ENCODE results near the gene CMTM7. TPM values are rescaled to one million over a fixed set of nuclear protein-coding genes. Genes with fewer than 3 reads are reported as not detected.

Gene CMTM7
- total RNA-seq, 1 donor from 2014 or later = 2.9 TPM

- TF ChIP-seq CTCF (IDR thresholded peaks at IDR 0.05; ENCODE audit: borderline replicate concordance) = no peak
- Histone ChIP-seq H3K27ac (replicated peaks) (no peak overlapping the region), H3K9me3 (replicated peaks) (peaks cover 5% of the 10 kb centered on the region), H3K27me3 (ENCODE audit: low read depth) (no peaks in the 10 kb centered on the region), H3K4me1 (peaks cover 44% of the 10 kb centered on the region), H3K36me3 (no peaks in the 10 kb centered on the region), H3K4me3 (no peak overlapping the region)
- DNase-seq = no peak
- intact Hi-C loops (cut with micrococcal nuclease) = no loop called here
These were observed 31.9 kb downstream of the CMTM7 start for GRCh38 chr3:32423534-32423933.

- Histone ChIP-seq H3K27ac (replicated peaks) (no peak overlapping the region), H3K36me3 (no peaks in the 10 kb centered on the region), H3K4me1 (peaks cover 44% of the 10 kb centered on the region), H3K4me3 (no peak overlapping the region), H3K27me3 (ENCODE audit: low read depth) (no peaks in the 10 kb centered on the region), H3K9me3 (replicated peaks) (peaks cover 4% of the 10 kb centered on the region)
- TF ChIP-seq CTCF (IDR thresholded peaks at IDR 0.05; ENCODE audit: borderline replicate concordance) = no peak
- DNase-seq = no peak
- intact Hi-C loops (cut with micrococcal nuclease) = no loop called here
These were observed 32.4 kb downstream of the CMTM7 start for GRCh38 chr3:32423956-32424557.

- H3K4me1 ChIP-seq = peaks cover 39% of the 10 kb centered on the region
- intact Hi-C loops (cut with micrococcal nuclease) = no loop called here
- no peak overlapping the region for H3K4me3 ChIP-seq
- H3K36me3 ChIP-seq = no peaks in the 10 kb centered on the region
- TF ChIP-seq CTCF (IDR thresholded peaks at IDR 0.05; ENCODE audit: borderline replicate concordance) = no peak
- H3K9me3 ChIP-seq (replicated peaks) = no peaks in the 10 kb centered on the region
- H3K27ac ChIP-seq (replicated peaks) = no peak overlapping the region
- no peak for DNase-seq
- H3K27me3 ChIP-seq (ENCODE audit: low read depth) = no peaks in the 10 kb centered on the region
These were observed 33.1 kb downstream of the CMTM7 start for GRCh38 chr3:32424581-32425250.

- no peak for DNase-seq
- Histone ChIP-seq H3K4me3 (no peak overlapping the region), H3K9me3 (replicated peaks) (no peaks in the 10 kb centered on the region), H3K36me3 (no peaks in the 10 kb centered on the region), H3K4me1 (peaks cover 2% of the 10 kb centered on the region), H3K27ac (replicated peaks) (no peak overlapping the region), H3K27me3 (ENCODE audit: low read depth) (no peaks in the 10 kb centered on the region)
- TF ChIP-seq CTCF (IDR thresholded peaks at IDR 0.05; ENCODE audit: borderline replicate concordance) = no peak
- intact Hi-C loops (cut with micrococcal nuclease) = no loop called here
These were observed 36.7 kb downstream of the CMTM7 start for GRCh38 chr3:32428092-32429068.

- no peak for TF ChIP-seq CTCF (IDR thresholded peaks at IDR 0.05; ENCODE audit: borderline replicate concordance)
- H3K27ac ChIP-seq (replicated peaks) = no peak overlapping the region
These were observed 39.2 kb downstream of the CMTM7 start for GRCh38 chr3:32430900-32431299.

More at GRCh38 chr3:32430900-32431299, 39.2 kb downstream of the CMTM7 start:
- no peak for DNase-seq
- H3K4me1 ChIP-seq = no peaks in the 10 kb centered on the region
- H3K36me3 ChIP-seq = no peaks in the 10 kb centered on the region
- intact Hi-C loops (cut with micrococcal nuclease) = no loop called here
- no peak overlapping the region for H3K4me3 ChIP-seq
- H3K9me3 ChIP-seq (replicated peaks) = no peaks in the 10 kb centered on the region
- no peaks in the 10 kb centered on the region for H3K27me3 ChIP-seq (ENCODE audit: low read depth)

Data from left ventricle myocardium inferior (tissue), 1 donor.